ENCODE results near the gene MALSU1.

DNA sequence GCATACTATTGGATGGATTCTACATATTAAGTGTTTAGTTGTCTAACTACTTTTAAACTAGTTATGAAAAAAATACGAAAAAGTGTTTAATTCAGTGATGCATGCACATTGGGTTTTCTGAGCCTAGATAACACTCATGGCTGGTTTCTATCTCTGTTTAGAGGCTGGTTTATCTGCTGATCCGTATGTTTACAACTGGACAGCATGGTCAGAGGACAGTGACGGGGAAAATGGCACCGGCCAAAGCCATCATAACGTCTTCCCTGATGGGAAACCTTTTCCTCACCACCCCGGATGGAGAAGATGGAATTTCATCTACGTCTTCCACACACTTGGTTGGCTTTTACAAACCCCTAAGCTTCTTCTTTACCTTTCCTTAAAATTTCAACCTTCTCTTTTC is 42.4 kb upstream of the MALSU1 start:
- TF ChIP-seq EP300 (IDR thresholded peaks at IDR 0.05; ENCODE audit: borderline replicate concordance in 1 of 2, low read depth in 1 of 2, low read length in 1 of 2) = no peak
- TF ChIP-seq, protein P1, sequence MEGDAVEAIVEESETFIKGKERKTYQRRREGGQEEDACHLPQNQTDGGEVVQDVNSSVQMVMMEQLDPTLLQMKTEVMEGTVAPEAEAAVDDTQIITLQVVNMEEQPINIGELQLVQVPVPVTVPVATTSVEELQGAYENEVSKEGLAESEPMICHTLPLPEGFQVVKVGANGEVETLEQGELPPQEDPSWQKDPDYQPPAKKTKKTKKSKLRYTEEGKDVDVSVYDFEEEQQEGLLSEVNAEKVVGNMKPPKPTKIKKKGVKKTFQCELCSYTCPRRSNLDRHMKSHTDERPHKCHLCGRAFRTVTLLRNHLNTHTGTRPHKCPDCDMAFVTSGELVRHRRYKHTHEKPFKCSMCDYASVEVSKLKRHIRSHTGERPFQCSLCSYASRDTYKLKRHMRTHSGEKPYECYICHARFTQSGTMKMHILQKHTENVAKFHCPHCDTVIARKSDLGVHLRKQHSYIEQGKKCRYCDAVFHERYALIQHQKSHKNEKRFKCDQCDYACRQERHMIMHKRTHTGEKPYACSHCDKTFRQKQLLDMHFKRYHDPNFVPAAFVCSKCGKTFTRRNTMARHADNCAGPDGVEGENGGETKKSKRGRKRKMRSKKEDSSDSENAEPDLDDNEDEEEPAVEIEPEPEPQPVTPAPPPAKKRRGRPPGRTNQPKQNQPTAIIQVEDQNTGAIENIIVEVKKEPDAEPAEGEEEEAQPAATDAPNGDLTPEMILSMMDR (IDR thresholded peaks at IDR 0.05) = no peak
- no peak for TF ChIP-seq RFX5 (IDR thresholded peaks at IDR 0.05; ENCODE audit: low read length)
- TF ChIP-seq, protein P2, sequence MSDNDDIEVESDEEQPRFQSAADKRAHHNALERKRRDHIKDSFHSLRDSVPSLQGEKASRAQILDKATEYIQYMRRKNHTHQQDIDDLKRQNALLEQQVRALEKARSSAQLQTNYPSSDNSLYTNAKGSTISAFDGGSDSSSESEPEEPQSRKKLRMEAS (IDR thresholded peaks at IDR 0.05; ENCODE audit: low read depth) = no peak
- no peak for TF ChIP-seq POLR2AphosphoS5 (IDR thresholded peaks at IDR 0.05; ENCODE audit: low read depth, low read length)
- no peak for TF ChIP-seq TEAD4 (IDR thresholded peaks at IDR 0.05; ENCODE audit: borderline replicate concordance, insufficient read depth)
- TF ChIP-seq, protein P3, sequence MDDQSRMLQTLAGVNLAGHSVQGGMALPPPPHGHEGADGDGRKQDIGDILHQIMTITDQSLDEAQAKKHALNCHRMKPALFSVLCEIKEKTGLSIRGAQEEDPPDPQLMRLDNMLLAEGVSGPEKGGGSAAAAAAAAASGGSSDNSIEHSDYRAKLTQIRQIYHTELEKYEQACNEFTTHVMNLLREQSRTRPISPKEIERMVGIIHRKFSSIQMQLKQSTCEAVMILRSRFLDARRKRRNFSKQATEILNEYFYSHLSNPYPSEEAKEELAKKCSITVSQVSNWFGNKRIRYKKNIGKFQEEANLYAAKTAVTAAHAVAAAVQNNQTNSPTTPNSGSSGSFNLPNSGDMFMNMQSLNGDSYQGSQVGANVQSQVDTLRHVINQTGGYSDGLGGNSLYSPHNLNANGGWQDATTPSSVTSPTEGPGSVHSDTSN (IDR thresholded peaks at IDR 0.05) = no peak
- TF ChIP-seq NFIC (IDR thresholded peaks at IDR 0.05; ENCODE audit: borderline replicate concordance) = no peak
